PC-9 (cell line): ENCODE measurements around the gene ZSWIM8. TPM values are rescaled to one million over a fixed set of nuclear protein-coding genes. Genes with fewer than 3 reads are reported as not detected.

ENCODE experiments used
- BruUV-seq: library from RNA; stranded (reverse); fragments of 400-500 nt; replicated peaks from 2 replicates; lab custom pipeline; 2021; lab: Mats Ljungman, UMichigan
- CTCF ChIA-PET: fragments of 300-600 bp; sonication (Branson Sonifier 250); formaldehyde crosslinking; loops from one replicate; lab custom pipeline; 2022; ENCODE audit warnings: antibody characterized with exemption; lab: Charles Lee
- POLR2A ChIA-PET: fragments of 300-600 bp; sonication (Branson Sonifier 250); formaldehyde crosslinking; loops from one replicate; lab custom pipeline; 2022; ENCODE audit warnings: antibody characterized with exemption; ENCODE audit not compliant: unreplicated experiment; lab: Charles Lee
- DNase-seq, 2 experiments: peaks; one replicate each; pipeline versions ENCODE4 v3.0.0 to v3.0.0-alpha.2; 2015 to 2022; ENCODE audit warnings: mixed read lengths in 1 of 2
- H2AFZ ChIP-seq: fragments of 200-600 bp; sonication (generic); 2 replicates; pipeline ENCODE4 v1.8.1; 2017; ENCODE audit warnings: antibody characterized with exemption
- H3F3A ChIP-seq: fragments of 200-600 bp; sonication (generic); 2 replicates; pipeline ENCODE4 v1.8.1; 2017; ENCODE audit warnings: antibody characterized with exemption, mild to moderate bottlenecking, low read depth; ENCODE audit not compliant: insufficient read depth
- H3K27ac ChIP-seq: fragments of 200-600 bp; sonication (generic); 2 replicates; pipeline ENCODE4 v1.6.1; 2016; ENCODE audit warnings: mixed run types
- H3K27me3 ChIP-seq: fragments of 200-600 bp; sonication (generic); 2 replicates; pipeline ENCODE4 v1.6.1; 2016; ENCODE audit warnings: low read depth, mixed run types; ENCODE audit not compliant: insufficient read depth
- H3K36me3 ChIP-seq: fragments of 200-600 bp; sonication (generic); 2 replicates; pipeline ENCODE4 v1.6.1; 2016; ENCODE audit warnings: low read depth, mixed run types
- H3K4me1 ChIP-seq: fragments of 200-600 bp; sonication (generic); replicated peaks from 2 replicates; pipeline ENCODE4 v1.6.1; 2016; ENCODE audit warnings: mixed run types; ENCODE audit not compliant: insufficient read depth
- H3K4me2 ChIP-seq: fragments of 200-600 bp; sonication (generic); 2 replicates; pipeline ENCODE4 v1.6.1; 2017; ENCODE audit warnings: mixed run types
- H3K4me3 ChIP-seq: fragments of 200-600 bp; sonication (generic); 2 replicates; pipeline ENCODE4 v1.6.1; 2016; ENCODE audit warnings: mixed run types
- H3K79me2 ChIP-seq: fragments of 200-600 bp; sonication (generic); 2 replicates; pipeline ENCODE4 v1.6.1; 2017; ENCODE audit warnings: low read depth, mixed run types
- H3K9me2 ChIP-seq: fragments of 200-600 bp; sonication (generic); 2 replicates; pipeline ENCODE4 v1.8.1; 2017; ENCODE audit warnings: mild to moderate bottlenecking; ENCODE audit not compliant: insufficient read depth
- H3K9me3 ChIP-seq: fragments of 200-600 bp; sonication (generic); 2 replicates; pipeline ENCODE4 v1.8.1; 2016; ENCODE audit warnings: low read depth; ENCODE audit not compliant: insufficient read depth
- H4K20me1 ChIP-seq: fragments of 200-600 bp; sonication (generic); 2 replicates; pipeline ENCODE4 v1.8.1; 2017; ENCODE audit not compliant: insufficient read depth
- CTCF ChIP-seq: fragments of 200-600 bp; sonication (generic); conservative IDR thresholded peaks from 2 replicates; pipeline ENCODE4 v1.6.1; 2017; ENCODE audit warnings: mixed run types, antibody characterized with exemption, mild to moderate bottlenecking, moderate library complexity
- EZH2 ChIP-seq: fragments of 200-600 bp; sonication (generic); IDR thresholded peaks from 2 replicates; pipeline ENCODE4 v1.8.0; 2017; ENCODE audit warnings: antibody characterized with exemption, low read depth
- intact Hi-C: fragments of 100-400 bp; cut with micrococcal nuclease; formaldehyde crosslinking; loops from one replicate; pipeline ENCODE4 v1.10.0; 2022; ENCODE audit not compliant: unreplicated experiment
- total RNA-seq: library from RNA; stranded (reverse); gene quantifications from 2 replicates; pipeline ENCODE4 v1.2.3, GENCODE V29; 2021

ZSWIM8 gene
- total RNA-seq, 1 experiment from 2014 or later = 49.2 TPM

GRCh38 chr10:73818402-73818801 is 33.0 kb downstream of the ZSWIM8 start:
- no peak overlapping the region for H2AFZ ChIP-seq
- H3K27me3 ChIP-seq = no peaks in the 10 kb centered on the region
- intact Hi-C loops = no loop called here
- no peak overlapping the region for H3K4me3 ChIP-seq
- no peaks in the 10 kb centered on the region for H3K9me3 ChIP-seq
- H3K9me2 ChIP-seq = no peaks in the 10 kb centered on the region
- H3K79me2 ChIP-seq = no peaks in the 10 kb centered on the region
- no peak overlapping the region for H3K4me2 ChIP-seq
- no peak for DNase-seq
- H3K4me1 ChIP-seq = no peaks in the 10 kb centered on the region
- no peak for TF ChIP-seq CTCF
- no peak for TF ChIP-seq EZH2
- ChIA-PET POLR2A (interaction anchor here (0.6 kb wide), 1 partner anchor 43 kb away, joined by 3 read pairs; no protein-coding TSS in a partner anchor), CTCF (no interaction called here)
- peaks cover 54% of the 10 kb centered on the region for H3K36me3 ChIP-seq
- peaks cover 22% of the 10 kb centered on the region for H4K20me1 ChIP-seq
- BruUV-seq = no TSS peak
- peaks cover 89% of the 10 kb centered on the region for H3F3A ChIP-seq
- H3K27ac ChIP-seq = no peak overlapping the region

GRCh38 chr10:73819081-73819480 is 33.7 kb downstream of the ZSWIM8 start:
- no peaks in the 10 kb centered on the region for H3K27me3 ChIP-seq
- no peak for DNase-seq
- H3K36me3 ChIP-seq = peaks cover 56% of the 10 kb centered on the region
- H3K9me2 ChIP-seq = no peaks in the 10 kb centered on the region
- no peaks in the 10 kb centered on the region for H3K9me3 ChIP-seq
- no peak overlapping the region for H3K4me2 ChIP-seq
- H3K4me1 ChIP-seq = no peaks in the 10 kb centered on the region
- POLR2A ChIA-PET = no interaction called here
- no peak overlapping the region for H3K4me3 ChIP-seq
- CTCF ChIA-PET = no interaction called here
- H3F3A ChIP-seq = peaks cover 83% of the 10 kb centered on the region
- H3K79me2 ChIP-seq = no peaks in the 10 kb centered on the region
- intact Hi-C loops = no loop called here
- BruUV-seq = no TSS peak
- peaks cover 22% of the 10 kb centered on the region for H4K20me1 ChIP-seq
- no peak overlapping the region for H2AFZ ChIP-seq
- TF ChIP-seq CTCF (no peak), EZH2 (no peak)
- no peak overlapping the region for H3K27ac ChIP-seq

- CTCF ChIA-PET = no interaction called here
- TF ChIP-seq EZH2 = no peak
- no peak for TF ChIP-seq CTCF
- peak in 1 of 2 experiments; percentile 51 for DNase-seq
- Histone ChIP-seq H3K9me2 (no peaks in the 10 kb centered on the region), H4K20me1 (peaks cover 22% of the 10 kb centered on the region), H3F3A (peaks cover 81% of the 10 kb centered on the region), H3K36me3 (peaks cover 57% of the 10 kb centered on the region), H3K4me2 (no peak overlapping the region), H2AFZ (no peak overlapping the region), H3K4me1 (no peaks in the 10 kb centered on the region), H3K4me3 (no peak overlapping the region), H3K27me3 (no peaks in the 10 kb centered on the region), H3K9me3 (no peaks in the 10 kb centered on the region), H3K27ac (no peak overlapping the region), H3K79me2 (no peaks in the 10 kb centered on the region)
- BruUV-seq = no TSS peak
- POLR2A ChIA-PET = no interaction called here
- intact Hi-C loops = no loop called here
Measured at GRCh38 chr10:73819513-73820093, 34.2 kb downstream of the ZSWIM8 start.
